Activated CD8-positive, alpha-beta memory T cell treated with anti-CD3 and anti-CD28 coated beads, Interleukin-2, amount 50 U/mL, for 1 hour (primary cell): ENCODE data around the gene ENO1.
"Not testable (repeated sequence)": the region's sequence is repeated elsewhere in the genome, so short reads cannot be mapped to it uniquely, and the experiment has no call there.

Source experiments
- DNase-seq: peaks from one replicate; pipeline ENCODE4 v3.0.0-alpha.2; 2020; ENCODE audit errors: extremely low read depth

ENO1 gene

DNA sequence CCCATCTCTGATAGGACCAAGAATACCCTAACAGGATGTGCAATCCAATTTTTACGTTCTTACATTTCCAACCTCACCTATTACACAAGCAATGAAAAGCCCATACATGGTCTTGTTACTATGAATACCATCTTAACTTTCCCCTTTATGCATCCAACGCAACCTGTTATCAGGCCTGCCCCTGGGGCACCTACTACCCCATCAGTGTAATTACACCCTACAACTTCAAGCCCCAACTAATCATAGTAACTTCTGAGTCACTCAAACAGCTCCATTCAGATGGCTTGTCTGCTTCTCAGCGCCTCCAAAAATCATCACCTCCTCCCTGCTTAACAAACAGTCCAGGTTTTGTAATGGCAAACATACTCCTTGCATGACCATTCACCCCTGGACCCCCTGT is 18.3 kb upstream of the ENO1 start:
- DNase-seq, result not testable (repeated sequence)

DNA sequence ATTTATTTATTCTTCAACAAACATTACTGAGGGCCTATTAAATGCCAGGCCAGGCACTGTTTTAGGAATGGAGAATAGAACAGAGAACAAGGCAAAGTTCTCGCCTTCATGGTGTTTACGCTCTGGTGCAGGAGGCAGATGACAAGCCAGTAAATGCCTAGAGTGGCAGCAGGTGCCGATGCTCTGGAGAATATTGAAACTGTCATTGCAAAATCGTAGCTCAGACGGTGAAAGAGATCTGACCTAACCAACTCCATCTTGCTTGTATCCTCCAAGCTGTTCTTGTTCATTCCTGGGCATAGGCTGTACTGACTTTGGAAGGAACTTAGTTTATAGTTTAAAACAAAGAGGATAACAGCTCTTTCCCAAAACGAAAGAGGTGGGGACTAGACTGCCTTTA is 13.5 kb upstream of the ENO1 start:
- DNase-seq, result no peak

DNA sequence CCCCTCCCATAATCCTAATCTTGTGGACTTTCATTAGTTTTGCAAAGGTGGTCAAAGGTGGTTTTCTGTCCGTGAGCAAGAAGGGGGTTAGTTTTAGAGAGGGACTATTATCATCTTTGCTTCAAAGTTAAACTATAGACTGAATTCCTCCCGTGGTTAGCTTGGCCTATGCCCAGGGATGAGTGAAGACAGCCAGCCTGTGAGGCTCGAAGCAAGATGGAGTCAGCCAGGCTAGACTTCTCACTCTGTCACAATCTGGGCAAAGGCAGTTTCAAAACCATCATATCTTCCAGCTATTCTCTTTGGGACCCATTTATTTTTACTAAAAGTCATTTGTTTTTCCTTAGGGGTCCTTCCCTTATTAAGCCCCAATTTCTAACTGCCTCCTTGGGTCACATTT is 12.9 kb upstream of the ENO1 start:
- DNase-seq, result no peak

- no peak for DNase-seq
Measured at GRCh38 chr1:8889925-8890785, 11.7 kb upstream of the ENO1 start.

- no peak for DNase-seq
Measured at GRCh38 chr1:8889103-8889846, 10.8 kb upstream of the ENO1 start.

DNA sequence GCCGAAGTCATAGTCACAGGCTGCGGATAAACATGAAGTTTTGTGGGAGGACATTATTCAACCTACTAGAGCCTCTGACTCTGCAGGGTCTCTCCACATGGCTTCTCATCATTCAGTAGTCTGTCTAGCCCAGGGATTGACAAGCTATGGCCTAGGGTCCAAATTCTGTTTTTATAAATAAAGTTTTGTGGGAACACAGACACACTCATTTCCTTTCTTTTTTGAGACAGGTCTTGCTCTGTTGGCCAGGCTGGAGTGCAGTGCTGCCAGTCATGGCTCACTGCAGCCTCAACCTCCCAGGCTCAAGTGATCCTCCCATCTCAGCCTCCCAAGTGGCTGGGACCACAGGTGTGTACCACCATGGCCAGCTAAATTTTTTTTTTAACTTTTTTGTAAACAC is 8.1 kb upstream of the ENO1 start:
- no peak for DNase-seq

GRCh38 chr1:8886031-8886524 is 7.6 kb upstream of the ENO1 start:
- DNase-seq, result not testable (repeated sequence)

DNA sequence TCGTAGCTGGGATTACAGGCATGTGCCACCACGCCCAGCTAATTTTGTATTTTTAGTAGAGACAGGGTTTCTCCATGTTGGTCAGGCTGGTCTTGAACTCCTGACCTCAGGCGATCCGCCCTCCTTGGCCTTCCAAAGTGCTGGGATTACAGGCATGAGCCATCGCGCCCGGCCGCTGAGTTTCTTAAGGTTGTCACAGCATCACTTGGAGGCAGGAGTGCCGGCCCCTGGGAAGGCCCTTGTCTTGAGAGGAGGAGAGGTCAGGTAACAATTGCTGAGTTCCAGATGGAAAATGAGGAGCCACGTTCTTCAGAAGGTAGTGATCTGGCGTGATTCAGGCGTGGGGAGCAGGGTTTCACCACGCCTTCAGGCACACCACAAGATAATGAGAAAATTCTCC is 5.6 kb upstream of the ENO1 start:
- DNase-seq, result not testable (repeated sequence)

GRCh38 chr1:8883491-8883890 is 5.0 kb upstream of the ENO1 start:
- DNase-seq, result no peak

- DNase-seq, result no peak
Measured at GRCh38 chr1:8879922-8880676, 1.6 kb upstream of the ENO1 start.

DNA sequence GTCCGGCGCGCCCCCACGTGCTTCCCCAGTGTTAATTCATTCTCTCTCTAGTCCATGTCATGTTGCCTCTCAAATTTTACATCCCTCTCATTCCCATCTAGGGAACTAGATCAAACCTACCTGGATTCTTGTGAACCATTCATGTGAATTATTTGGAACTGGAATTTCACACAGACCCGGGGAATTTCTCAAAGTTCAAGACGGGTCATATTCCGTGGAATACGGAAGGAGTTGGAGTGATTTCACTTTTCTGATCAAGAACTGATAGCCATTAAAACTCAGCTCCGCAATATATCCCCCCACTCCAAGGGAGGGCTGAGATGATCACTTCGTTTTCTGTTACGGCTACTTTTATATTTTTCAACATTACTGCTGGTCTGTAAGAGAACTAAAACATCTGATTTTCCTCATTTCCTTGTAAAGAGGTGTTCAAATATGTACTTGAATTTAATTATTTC is 1.0 kb upstream of the ENO1 start:
- DNase-seq, result no peak

DNA sequence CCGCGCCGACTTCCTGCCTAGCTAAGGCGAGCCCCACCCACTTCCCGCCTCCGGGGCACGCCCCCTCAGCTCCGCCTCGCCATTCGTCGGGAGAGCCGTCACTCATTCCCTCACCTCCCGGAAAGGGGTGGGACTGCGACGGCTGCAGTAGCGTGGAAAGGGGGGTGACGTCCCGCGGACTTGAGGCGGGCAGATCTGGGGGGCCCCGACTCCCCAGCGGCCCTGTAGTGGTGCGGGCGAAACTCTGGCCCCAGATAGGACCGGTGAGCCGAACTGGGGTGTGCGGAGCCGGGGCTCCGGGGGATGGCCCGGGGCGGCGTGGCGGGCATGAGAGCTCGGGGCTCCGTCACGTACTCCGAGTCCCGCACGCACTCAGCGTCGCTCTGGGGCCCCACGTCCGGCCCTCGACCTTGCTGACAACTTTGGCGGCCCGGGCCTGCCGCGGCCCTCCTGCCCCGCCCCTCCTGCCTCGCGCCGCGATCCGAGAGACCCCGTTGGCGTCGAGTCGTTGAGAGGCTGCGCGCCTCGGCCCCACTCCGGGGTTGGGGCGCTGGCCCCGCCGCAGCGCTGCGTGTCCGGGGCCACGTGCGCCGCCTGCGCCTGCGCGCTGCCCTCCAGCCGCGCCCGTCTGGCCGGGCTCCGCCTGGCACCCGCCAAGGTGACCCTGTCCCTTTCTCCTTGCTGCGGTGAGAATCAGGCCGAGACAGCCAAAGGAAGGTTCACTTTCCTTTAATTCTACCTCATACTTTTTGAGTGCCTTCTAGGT is 395 bp upstream of the ENO1 start:
- DNase-seq, result peak; percentile 92

DNA sequence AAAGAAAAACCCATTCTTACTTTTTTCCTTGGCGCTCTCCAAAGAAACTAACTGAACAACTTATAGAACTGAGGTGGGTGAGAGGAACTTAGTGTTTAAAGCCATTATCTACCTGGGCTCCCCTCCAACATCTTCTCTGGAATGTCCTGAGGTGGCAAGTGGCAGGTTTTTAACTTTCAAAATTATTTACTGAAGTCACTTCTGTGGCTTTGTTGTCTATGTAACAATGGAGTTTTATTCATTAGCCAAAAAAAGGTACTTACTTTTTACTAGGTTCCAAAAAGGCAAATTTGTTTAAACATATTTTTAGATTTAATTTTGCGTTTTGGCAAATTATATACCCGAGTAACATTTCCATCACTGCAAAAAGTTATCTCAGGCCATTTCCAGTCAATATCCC is 2.4 kb downstream of the ENO1 start:
- no peak for DNase-seq

GRCh38 chr1:8875216-8875861 is 3.1 kb downstream of the ENO1 start:
- no peak for DNase-seq

DNA sequence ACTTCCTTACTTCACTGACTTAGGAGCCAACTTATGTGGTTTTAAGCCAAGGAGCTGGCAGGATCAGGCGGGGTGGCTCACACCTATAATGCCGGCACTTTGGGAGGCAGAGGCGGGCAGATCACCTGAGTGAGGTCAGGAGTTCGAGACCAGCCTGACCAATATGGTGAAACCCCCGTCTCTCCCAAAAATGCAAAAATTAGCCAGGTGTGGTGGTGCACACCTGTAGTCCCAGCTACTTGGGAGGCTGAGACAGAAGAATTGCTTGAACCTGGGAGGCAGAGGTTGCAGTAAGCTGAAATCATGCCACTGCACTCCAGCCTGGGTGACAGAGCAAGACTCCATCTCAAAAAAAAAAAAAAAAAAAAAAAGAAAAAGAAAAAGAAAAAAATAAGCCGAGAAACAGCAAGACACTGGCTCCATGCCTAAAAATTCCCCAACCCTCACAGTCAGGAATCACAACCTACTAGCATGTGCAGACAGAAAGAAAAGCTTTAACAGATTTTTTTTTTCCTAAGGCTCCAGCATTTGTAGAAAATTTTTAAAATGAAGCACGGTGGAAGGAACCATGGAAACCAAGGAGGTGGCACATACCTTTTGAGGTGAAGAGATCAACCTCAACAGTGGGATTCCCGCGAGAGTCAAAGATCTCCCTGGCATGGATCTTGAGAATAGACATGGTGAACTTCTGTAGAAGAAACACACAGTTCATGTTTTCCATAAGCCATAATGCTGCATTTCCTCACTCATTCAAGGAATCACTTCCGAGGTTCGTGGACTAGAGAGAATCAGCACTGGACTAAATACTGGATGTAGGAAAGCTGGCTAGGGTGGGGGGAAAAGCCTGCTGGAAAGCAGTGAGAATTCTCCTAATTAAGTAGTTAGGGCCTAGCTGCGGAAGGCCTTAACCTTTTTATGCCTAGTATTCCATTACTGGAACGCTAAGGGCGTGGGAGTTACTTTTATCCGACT is 4.0 kb downstream of the ENO1 start:
- DNase-seq, result no peak

GRCh38 chr1:8873506-8874229 is 4.8 kb downstream of the ENO1 start:
- DNase-seq, result peak; percentile 49

DNA sequence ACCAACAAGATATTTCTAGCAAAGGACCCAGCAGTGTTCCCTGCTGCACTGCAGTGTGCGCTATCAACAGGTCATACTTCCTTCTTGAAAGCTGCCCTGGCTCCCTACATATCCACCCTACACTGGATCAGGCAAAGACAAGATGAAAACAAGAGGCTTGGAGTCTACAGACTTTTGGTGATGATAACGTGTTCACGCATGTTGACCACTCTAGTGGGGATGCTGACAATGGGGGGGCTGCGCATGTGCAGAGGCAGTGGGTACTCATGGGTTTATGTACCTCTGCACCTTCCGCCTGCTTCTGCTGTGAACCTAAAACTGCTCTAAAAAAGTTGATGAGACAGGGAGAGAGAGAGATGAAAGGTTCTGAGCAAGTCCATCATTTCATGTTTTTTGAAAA is 5.5 kb downstream of the ENO1 start:
- no peak for DNase-seq

DNA sequence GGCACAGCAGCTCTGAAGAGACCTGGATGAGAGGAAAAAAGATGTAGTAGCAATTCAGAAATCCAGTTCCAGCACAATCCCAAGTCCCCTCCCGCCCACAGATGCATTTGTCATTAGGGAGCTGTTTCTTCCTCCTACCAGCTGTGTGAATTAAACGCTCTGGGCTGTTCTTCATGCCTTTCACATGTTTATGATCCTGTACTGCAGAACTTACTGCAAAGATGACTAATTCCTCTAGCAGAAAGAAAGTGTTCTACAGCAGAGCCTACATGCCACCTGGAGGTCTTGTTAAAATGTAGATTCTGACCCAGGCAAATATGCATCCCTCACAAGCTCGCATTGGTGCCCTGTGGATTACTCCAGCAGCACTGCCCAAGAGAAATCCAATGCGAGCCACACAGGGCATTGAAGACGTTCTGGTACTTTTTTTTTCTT is 6.5 kb downstream of the ENO1 start:
- no peak for DNase-seq

DNA sequence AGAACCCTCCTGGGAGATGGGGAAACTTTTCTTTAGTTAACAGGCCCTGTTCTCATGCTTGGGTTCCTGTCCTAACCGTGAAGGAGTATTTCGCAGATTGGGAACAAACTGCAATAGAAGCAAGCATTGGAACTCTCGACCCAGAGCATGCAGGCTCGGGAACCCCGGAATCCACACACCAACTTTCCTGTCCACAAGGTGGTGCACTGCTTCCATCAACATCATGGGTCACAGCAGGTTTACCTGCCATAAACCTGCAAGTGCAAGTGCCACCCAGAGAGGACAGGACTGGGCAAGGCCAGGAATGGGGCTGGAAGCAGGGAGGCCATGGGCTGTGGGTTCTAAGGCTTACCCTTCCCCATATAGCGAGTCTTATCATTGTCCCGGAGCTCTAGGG is 6.9 kb downstream of the ENO1 start:
- no peak for DNase-seq
